Activated T-cell treated with anti-CD3 and anti-CD28 coated beads, Interleukin-2, amount 50 U/mL, for 4 hours (primary cell): Measurements from ENCODE around the gene SLC22A12. TPM values are rescaled to one million over a fixed set of nuclear protein-coding genes. Genes with fewer than 3 reads are reported as not detected.

Experiments
- ATAC-seq, 2 donors: fragments of 200-7000 bp; cut with Tn5 transposase; one replicate each; pipeline ENCODE4 v1.10.0; 2021
- DNase-seq: peaks from one replicate; pipeline ENCODE4 v3.0.0-alpha.2; 2020
- H3K27me3 Mint-ChIP-seq: one replicate; pipeline ENCODE4 v1.8.0; 2021; ENCODE audit warnings: low read depth, mixed read lengths
- H3K36me3 Mint-ChIP-seq: one replicate; pipeline ENCODE4 v1.8.0; 2022; ENCODE audit warnings: mixed read lengths; ENCODE audit not compliant: insufficient read depth
- H3K4me1 Mint-ChIP-seq: one replicate; pipeline ENCODE4 v1.8.0; 2021; ENCODE audit warnings: low read depth, mixed read lengths
- H3K4me3 Mint-ChIP-seq: one replicate; pipeline ENCODE4 v1.8.0; 2021; ENCODE audit warnings: mild to moderate bottlenecking, moderate library complexity, mixed read lengths
- H3K9me3 Mint-ChIP-seq: one replicate; pipeline ENCODE4 v1.8.0; 2021; ENCODE audit warnings: mixed read lengths
- total RNA-seq, 3 donors: library from RNA; stranded (reverse); gene quantifications; one replicate each; pipeline ENCODE4 v1.2.1, GENCODE V29; 2021

SLC22A12 gene
- total RNA-seq, 3 donors from 2014 or later: not detected

DNA sequence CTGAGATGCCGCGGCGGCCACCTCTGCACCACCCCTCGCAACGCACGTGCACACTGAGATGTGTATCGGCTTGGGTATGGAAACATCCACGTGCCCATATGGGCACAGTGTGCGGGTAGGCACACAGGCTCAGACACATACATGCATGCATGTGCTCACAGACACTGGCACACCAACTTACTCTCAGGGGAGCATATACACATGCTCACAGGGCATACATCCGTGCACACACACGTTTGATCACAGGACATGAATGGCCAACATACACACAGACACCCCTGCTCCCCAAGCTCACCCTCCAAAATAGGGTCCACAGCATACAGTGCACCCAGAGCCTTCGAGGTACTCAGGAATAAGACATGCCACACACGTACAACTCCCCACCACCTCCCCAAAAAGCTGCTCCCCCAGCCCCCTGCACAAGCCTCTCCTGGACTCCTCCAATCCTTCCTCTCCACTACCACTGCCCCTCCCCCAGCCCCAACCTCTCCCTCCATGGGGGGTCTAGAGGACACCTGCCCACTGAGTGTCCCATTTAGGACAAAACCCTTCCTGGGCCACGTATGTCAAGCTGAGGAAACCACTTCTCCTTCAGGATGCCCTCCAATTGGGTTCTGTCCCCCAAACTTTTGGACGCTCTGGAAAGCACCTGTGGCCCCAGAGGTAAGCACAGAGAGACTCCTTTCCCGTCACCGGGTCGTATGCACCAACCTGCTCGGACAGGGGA lies 53.1 kb downstream of the SLC22A12 start:
- Mint-ChIP-seq H3K36me3 (no peaks in the 10 kb centered on the region), H3K4me3 (peak overlapping the region; percentile 41), H3K27me3 (peaks cover 35% of the 10 kb centered on the region), H3K4me1 (peaks cover 2% of the 10 kb centered on the region), H3K9me3 (no peaks in the 10 kb centered on the region)
- ATAC-seq: peak; percentile 17 to 36
- DNase-seq: no peak

- no peak overlapping the region for H3K4me3 Mint-ChIP-seq
- DNase-seq: no peak
- peaks cover 2% of the 10 kb centered on the region for H3K4me1 Mint-ChIP-seq
- H3K27me3 Mint-ChIP-seq: peaks cover 38% of the 10 kb centered on the region
- no peaks in the 10 kb centered on the region for H3K36me3 Mint-ChIP-seq
- peak in 1 of 2 donors; percentile 41 for ATAC-seq
- no peaks in the 10 kb centered on the region for H3K9me3 Mint-ChIP-seq
Observed at GRCh38 chr11:64644647-64645275, 53.7 kb downstream of the SLC22A12 start.

DNA sequence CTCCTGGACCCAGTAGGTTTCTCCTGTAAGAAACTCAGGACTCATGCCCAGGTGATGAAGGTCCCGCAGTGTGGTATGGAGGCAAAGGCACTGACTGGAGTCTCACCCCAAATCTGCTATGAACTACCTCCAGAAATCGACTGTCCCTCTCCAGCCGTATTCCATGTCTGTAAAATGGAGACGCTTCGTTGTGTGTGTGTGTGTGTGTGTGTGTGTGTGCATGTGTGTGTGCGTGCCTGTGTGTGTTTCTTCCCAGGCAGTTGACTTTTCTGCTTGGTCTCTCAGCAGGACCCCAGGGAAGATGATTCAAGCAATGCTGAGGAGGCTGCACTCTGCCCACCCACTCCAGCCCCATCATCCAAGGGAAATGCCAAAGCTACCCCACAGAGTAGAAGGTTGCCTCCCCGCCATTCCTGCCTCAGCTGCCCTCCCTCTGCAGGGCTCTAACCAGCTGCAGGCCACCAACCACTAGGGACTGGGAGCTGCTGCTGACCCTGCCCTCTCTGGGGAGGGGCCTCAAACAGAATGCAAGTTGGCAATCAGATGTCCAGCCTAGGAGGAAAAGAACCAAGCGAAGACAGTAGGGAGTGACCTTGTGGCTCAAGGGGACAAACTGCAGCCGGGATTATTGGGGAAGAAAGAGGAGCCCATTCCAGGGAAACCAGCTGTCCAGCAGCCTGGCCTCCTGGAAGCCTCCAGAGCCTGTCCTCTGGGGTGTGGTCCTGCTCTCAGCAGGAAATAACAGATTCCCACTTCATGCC lies 56.2 kb downstream of the SLC22A12 start:
- peaks cover 49% of the 10 kb centered on the region for H3K27me3 Mint-ChIP-seq
- H3K36me3 Mint-ChIP-seq: no peaks in the 10 kb centered on the region
- no peak for DNase-seq
- no peaks in the 10 kb centered on the region for H3K9me3 Mint-ChIP-seq
- H3K4me3 Mint-ChIP-seq: no peak overlapping the region
- H3K4me1 Mint-ChIP-seq: peaks cover 2% of the 10 kb centered on the region
- no peak for ATAC-seq

GRCh38 chr11:64648551-64648950 lies 57.5 kb downstream of the SLC22A12 start:
- no peak for ATAC-seq
- Mint-ChIP-seq H3K4me1 (peaks cover 2% of the 10 kb centered on the region), H3K9me3 (no peaks in the 10 kb centered on the region), H3K36me3 (no peaks in the 10 kb centered on the region), H3K27me3 (peaks cover 52% of the 10 kb centered on the region), H3K4me3 (no peak overlapping the region)
- DNase-seq: no peak

DNA sequence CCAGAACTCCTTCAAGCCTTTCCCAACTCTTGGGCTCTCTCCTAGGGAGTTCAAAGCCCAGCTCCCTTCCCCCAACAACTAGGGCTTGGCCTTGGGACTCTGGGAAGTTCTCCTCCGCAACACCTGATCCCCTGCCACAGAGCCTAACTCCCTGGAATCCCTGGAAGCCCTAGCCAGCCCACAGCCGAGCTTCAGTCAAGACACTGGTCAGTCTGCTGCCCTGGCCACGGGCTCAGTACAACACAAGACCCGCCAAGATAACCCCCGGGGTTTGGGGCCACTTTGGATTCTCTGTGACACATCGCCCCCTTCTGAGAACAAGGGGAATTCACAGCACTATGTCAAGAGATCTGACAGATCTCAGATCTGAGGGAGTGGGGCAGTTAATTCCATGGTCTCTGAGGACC lies 58.3 kb downstream of the SLC22A12 start:
- no peaks in the 10 kb centered on the region for H3K4me1 Mint-ChIP-seq
- H3K9me3 Mint-ChIP-seq: no peaks in the 10 kb centered on the region
- ATAC-seq (no peak), DNase-seq (no peak)
- peaks cover 46% of the 10 kb centered on the region for H3K27me3 Mint-ChIP-seq
- H3K36me3 Mint-ChIP-seq: no peaks in the 10 kb centered on the region
- H3K4me3 Mint-ChIP-seq: no peak overlapping the region

DNA sequence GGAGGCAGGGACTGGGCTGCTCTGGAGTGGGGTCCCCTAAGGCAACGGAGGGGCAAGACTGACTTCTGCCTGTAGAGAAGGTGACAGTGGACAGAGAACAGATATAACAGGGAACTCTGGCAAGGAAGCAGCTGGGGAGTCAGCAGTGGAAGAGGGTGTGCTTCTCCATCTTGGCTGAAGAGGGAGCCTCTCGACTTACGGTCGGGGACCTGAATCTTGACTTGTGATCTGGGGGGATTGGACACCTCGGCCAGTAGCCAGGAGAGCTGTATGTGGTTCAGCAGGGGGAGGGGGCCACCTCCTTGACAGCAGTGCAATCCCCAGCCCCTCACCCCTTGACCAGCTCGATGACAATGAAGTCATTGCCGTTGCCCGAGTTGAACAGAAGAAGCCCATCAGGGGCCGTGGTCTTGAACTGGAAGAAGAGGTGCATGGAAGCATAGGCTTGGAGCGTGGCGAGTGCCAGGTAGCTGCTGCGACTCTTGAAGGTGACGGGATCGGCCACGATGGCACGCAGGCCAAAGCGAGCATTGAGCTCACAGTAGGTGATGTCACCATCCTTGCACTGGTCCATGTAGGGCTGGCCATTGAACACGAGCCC lies 60.0 kb downstream of the SLC22A12 start:
- Mint-ChIP-seq H3K9me3 (no peaks in the 10 kb centered on the region), H3K27me3 (peaks cover 30% of the 10 kb centered on the region), H3K4me3 (no peak overlapping the region), H3K36me3 (no peaks in the 10 kb centered on the region), H3K4me1 (no peaks in the 10 kb centered on the region)
- DNase-seq (no peak), ATAC-seq (no peak)

Other genes with a start within 250 kb of the SLC22A12 start
- 10 to 100 TPM; 43.3 to 49.9 (median 48.1) TPM for gene RPS6KA4, start 232.1 kb upstream of the SLC22A12 start, total RNA-seq
- gene SLC22A11, start 35.3 kb upstream of the SLC22A12 start, total RNA-seq: not detected
- gene NRXN2, start 132.0 kb downstream of the SLC22A12 start, total RNA-seq: 1 to 10 TPM in 1 of 3 donors, under 1 TPM in 2; 0.16 to 1.0 (median 0.71) TPM
- gene RASGRP2, start 152.9 kb downstream of the SLC22A12 start, total RNA-seq: 1 to 10 TPM; 2.6 to 3.7 (median 2.9) TPM
- 1 to 10 TPM; 1.7 to 2.7 (median 2.1) TPM for gene PYGM, start 168.8 kb downstream of the SLC22A12 start, total RNA-seq
- 100 to 1,000 TPM; 549 to 586 (median 553) TPM for gene SF1, start 187.3 kb downstream of the SLC22A12 start, total RNA-seq
- 10 to 100 TPM; 42.2 to 51.5 (median 43.7) TPM for gene MAP4K2, start 212.0 kb downstream of the SLC22A12 start, total RNA-seq
- 10 to 100 TPM; 50.7 to 61.2 (median 53.6) TPM for gene MEN1, start 219.3 kb downstream of the SLC22A12 start, total RNA-seq